GM19463 (cell line): ENCODE results near the gene NCKAP5L.
"Not testable (repeated sequence)": the region's sequence is repeated elsewhere in the genome, so short reads cannot be mapped to it uniquely, and the experiment has no call there.

Source experiments
- ATAC-seq: cut with Tn5 transposase; IDR thresholded peaks from one replicate; pipeline ENCODE4 v1.9.1; 2021; ENCODE audit warnings: mild to moderate bottlenecking, moderate library complexity; ENCODE audit not compliant: unreplicated experiment

NCKAP5L gene

GRCh38 chr12:49783917-49784676, 44.1 kb downstream of the NCKAP5L start:
- no peak for ATAC-seq

GRCh38 chr12:49780914-49781313, 47.3 kb downstream of the NCKAP5L start:
- not testable (repeated sequence) for ATAC-seq

GRCh38 chr12:49779581-49779980, 48.6 kb downstream of the NCKAP5L start:
- ATAC-seq: no peak

GRCh38 chr12:49777800-49778748, 50.1 kb downstream of the NCKAP5L start:
- no peak for ATAC-seq

- ATAC-seq: no peak
These were observed 50.9 kb downstream of the NCKAP5L start for GRCh38 chr12:49777341-49777740.

GRCh38 chr12:49776858-49777257, 51.4 kb downstream of the NCKAP5L start:
- no peak for ATAC-seq

- ATAC-seq: no peak
These were observed 51.8 kb downstream of the NCKAP5L start for GRCh38 chr12:49776413-49776812.

- not testable (repeated sequence) for ATAC-seq
These were observed 55.1 kb downstream of the NCKAP5L start for GRCh38 chr12:49773102-49773501.

- ATAC-seq: no peak
These were observed 60.9 kb downstream of the NCKAP5L start for GRCh38 chr12:49767333-49767732.

GRCh38 chr12:49766115-49766455, 62.1 kb downstream of the NCKAP5L start:
- ATAC-seq: no peak

GRCh38 chr12:49764126-49764525, 64.1 kb downstream of the NCKAP5L start:
- no peak for ATAC-seq

- no peak for ATAC-seq
These were observed 65.1 kb downstream of the NCKAP5L start for GRCh38 chr12:49763006-49763591.

GRCh38 chr12:49762468-49762847, 65.8 kb downstream of the NCKAP5L start:
- no peak for ATAC-seq

GRCh38 chr12:49761677-49762467, 66.3 kb downstream of the NCKAP5L start:
- no peak for ATAC-seq

GRCh38 chr12:49750996-49751393, 77.2 kb downstream of the NCKAP5L start:
- no peak for ATAC-seq

GRCh38 chr12:49750027-49750995, 77.9 kb downstream of the NCKAP5L start:
- ATAC-seq: peak; percentile 52

- ATAC-seq: no peak
These were observed 79.4 kb downstream of the NCKAP5L start for GRCh38 chr12:49748800-49749199.

- no peak for ATAC-seq
These were observed 79.9 kb downstream of the NCKAP5L start for GRCh38 chr12:49748306-49748705.

- ATAC-seq: no peak
These were observed 83.8 kb downstream of the NCKAP5L start for GRCh38 chr12:49744363-49744885.
